ENCODE measurements around the gene USH2A.

USH2A gene

GRCh38 chr1:215648957-215649356 is 774.3 kb downstream of the USH2A start:
- TF ChIP-seq NFIC (IDR thresholded peaks at IDR 0.05): no peak
- no peak for TF ChIP-seq CREB1 (IDR thresholded peaks at IDR 0.05; ENCODE audit: low read depth)
- no peak for TF ChIP-seq CEBPB (IDR thresholded peaks at IDR 0.05)

GRCh38 chr1:215647738-215648137 is 775.5 kb downstream of the USH2A start:
- TF ChIP-seq EP300 (IDR thresholded peaks at IDR 0.05; ENCODE audit: borderline replicate concordance) (no peak), TAF1 (IDR thresholded peaks at IDR 0.05; ENCODE audit: low read depth) (no peak), MAX (IDR thresholded peaks at IDR 0.05) (no peak), NFIC (IDR thresholded peaks at IDR 0.05) (no peak), TEAD4 (IDR thresholded peaks at IDR 0.05) (no peak), RAD21 (IDR thresholded peaks at IDR 0.05; ENCODE audit: low read depth) (no peak), CREB1 (IDR thresholded peaks at IDR 0.05; ENCODE audit: low read depth) (no peak), USF1 (IDR thresholded peaks at IDR 0.05) (no peak), TCF12 (IDR thresholded peaks at IDR 0.05; ENCODE audit: low read depth) (no peak), CEBPB (IDR thresholded peaks at IDR 0.05) (no peak)

GRCh38 chr1:215645861-215646260 is 777.4 kb downstream of the USH2A start:
- TF ChIP-seq REST (IDR thresholded peaks at IDR 0.05; ENCODE audit: low read depth) (no peak), ZBTB7A (IDR thresholded peaks at IDR 0.05; ENCODE audit: low read depth) (no peak), TAF1 (IDR thresholded peaks at IDR 0.05; ENCODE audit: low read depth) (no peak), FOXM1 (IDR thresholded peaks at IDR 0.05; ENCODE audit: borderline replicate concordance, low read depth) (no peak), EGR1 (IDR thresholded peaks at IDR 0.05) (no peak), CREB1 (IDR thresholded peaks at IDR 0.05; ENCODE audit: low read depth) (no peak), USF1 (IDR thresholded peaks at IDR 0.05) (no peak), EP300 (IDR thresholded peaks at IDR 0.05; ENCODE audit: borderline replicate concordance) (no peak)

- TF ChIP-seq RAD21 (IDR thresholded peaks at IDR 0.05; ENCODE audit: low read depth): no peak
- TF ChIP-seq EGR1 (IDR thresholded peaks at IDR 0.05): no peak
- no peak for TF ChIP-seq FOXM1 (IDR thresholded peaks at IDR 0.05; ENCODE audit: borderline replicate concordance, low read depth)
- TF ChIP-seq MAX (IDR thresholded peaks at IDR 0.05): no peak
- no peak for TF ChIP-seq NFIC (IDR thresholded peaks at IDR 0.05)
- no peak for TF ChIP-seq YY1 (IDR thresholded peaks at IDR 0.05; ENCODE audit: low read depth)
- no peak for TF ChIP-seq ZBTB7A (IDR thresholded peaks at IDR 0.05; ENCODE audit: low read depth)
- TF ChIP-seq CREB1 (IDR thresholded peaks at IDR 0.05; ENCODE audit: low read depth): no peak
- no peak for TF ChIP-seq TAF1 (IDR thresholded peaks at IDR 0.05; ENCODE audit: low read depth)
- TF ChIP-seq USF1 (IDR thresholded peaks at IDR 0.05): no peak
- TF ChIP-seq TEAD4 (IDR thresholded peaks at IDR 0.05): no peak
- TF ChIP-seq CEBPB (IDR thresholded peaks at IDR 0.05): no peak
- no peak for TF ChIP-seq EP300 (IDR thresholded peaks at IDR 0.05; ENCODE audit: borderline replicate concordance)
- no peak for TF ChIP-seq REST (IDR thresholded peaks at IDR 0.05; ENCODE audit: low read depth)
- TF ChIP-seq TCF12 (IDR thresholded peaks at IDR 0.05; ENCODE audit: low read depth): no peak
Observed at GRCh38 chr1:215645182-215645581, 778.1 kb downstream of the USH2A start.

GRCh38 chr1:215643592-215644321 is 779.5 kb downstream of the USH2A start:
- TF ChIP-seq RAD21 (IDR thresholded peaks at IDR 0.05; ENCODE audit: low read depth) (no peak), USF1 (IDR thresholded peaks at IDR 0.05) (no peak), TEAD4 (IDR thresholded peaks at IDR 0.05) (no peak), MAX (IDR thresholded peaks at IDR 0.05) (no peak), CEBPB (IDR thresholded peaks at IDR 0.05) (no peak), ZBTB7A (IDR thresholded peaks at IDR 0.05; ENCODE audit: low read depth) (no peak), REST (IDR thresholded peaks at IDR 0.05; ENCODE audit: low read depth) (no peak), NFIC (IDR thresholded peaks at IDR 0.05) (no peak), TAF1 (IDR thresholded peaks at IDR 0.05; ENCODE audit: low read depth) (no peak), TCF12 (IDR thresholded peaks at IDR 0.05; ENCODE audit: low read depth) (no peak), EP300 (IDR thresholded peaks at IDR 0.05; ENCODE audit: borderline replicate concordance) (no peak)
